DOHH2 (cell line): ENCODE data around the gene CEACAM19.

Experiments used
- H3F3A ChIP-seq: fragments of 200-600 bp; sonication (generic), shearing (Covaris generic); 2 replicates; pipeline ENCODE4 v1.6.0; 2016; ENCODE audit warnings: antibody characterized with exemption, mild to moderate bottlenecking; ENCODE audit not compliant: control insufficient read depth, insufficient read depth
- H3K27ac ChIP-seq: fragments of 200-600 bp; sonication (generic); 2 replicates; pipeline ENCODE4 v1.5.1; 2014; ENCODE audit warnings: low read depth, mild to moderate bottlenecking, low read length, moderate library complexity
- H3K27me3 ChIP-seq: fragments of 200-600 bp; sonication (generic); 2 replicates; pipeline ENCODE4 v1.6.1; 2014; ENCODE audit warnings: mild to moderate bottlenecking, low read length, mixed read lengths; ENCODE audit not compliant: control insufficient read depth
- H3K36me3 ChIP-seq: fragments of 200-600 bp; sonication (generic); 2 replicates; pipeline ENCODE4 v1.6.1; 2014; ENCODE audit warnings: mild to moderate bottlenecking, low read length, moderate library complexity, mixed read lengths; ENCODE audit not compliant: control insufficient read depth
- H3K4me1 ChIP-seq: fragments of 200-600 bp; sonication (generic); 2 replicates; pipeline ENCODE4 v1.6.1; 2014; ENCODE audit warnings: mild to moderate bottlenecking, low read length, mixed read lengths; ENCODE audit not compliant: control insufficient read depth
- H3K4me2 ChIP-seq: fragments of 200-600 bp; sonication (generic); 2 replicates; pipeline ENCODE4 v1.6.0; 2014; ENCODE audit warnings: mild to moderate bottlenecking, low read length, moderate library complexity
- H3K4me3 ChIP-seq: fragments of 200-600 bp; sonication (generic); 2 replicates; pipeline ENCODE4 v1.5.1; 2014; ENCODE audit warnings: mild to moderate bottlenecking, low read length, mixed read lengths
- H3K79me2 ChIP-seq: fragments of 200-600 bp; sonication (generic); 2 replicates; pipeline ENCODE4 v1.6.1; 2014; ENCODE audit warnings: mild to moderate bottlenecking, low read length, mixed read lengths; ENCODE audit not compliant: control insufficient read depth
- H3K9me2 ChIP-seq: fragments of 200-600 bp; sonication (generic); replicated peaks from 2 replicates; pipeline ENCODE4 v1.6.1; 2014; ENCODE audit warnings: mild to moderate bottlenecking, low read length, mixed read lengths; ENCODE audit not compliant: control insufficient read depth
- H3K9me3 ChIP-seq: fragments of 200-600 bp; sonication (generic); 2 replicates; pipeline ENCODE4 v1.6.1; 2014; ENCODE audit warnings: antibody characterized with exemption, low read length, mixed read lengths; ENCODE audit not compliant: control insufficient read depth, insufficient read depth
- H4K20me1 ChIP-seq: fragments of 200-600 bp; sonication (generic); 2 replicates; pipeline ENCODE4 v1.6.0; 2014; ENCODE audit warnings: low read depth, mild to moderate bottlenecking, antibody characterized with exemption, low read length, moderate library complexity; ENCODE audit not compliant: control insufficient read depth, insufficient read depth
- EZH2phosphoT487 ChIP-seq: fragments of 200-600 bp; sonication (generic); IDR thresholded peaks from 2 replicates; pipeline ENCODE4 v1.6.1; 2017; ENCODE audit warnings: borderline replicate concordance, mild to moderate bottlenecking, antibody characterized with exemption, low read length, moderate library complexity, mixed read lengths
- TF ChIP-seq, protein P1 (sequence below): fragments of 200-600 bp; sonication (generic); IDR thresholded peaks from one replicate; pipeline ENCODE4 v1.5.1; 2014; ENCODE audit warnings: antibody characterized with exemption, mild to moderate bottlenecking, low read depth, low read length; ENCODE audit not compliant: poor library complexity, severe bottlenecking

CEACAM19 gene

DNA sequence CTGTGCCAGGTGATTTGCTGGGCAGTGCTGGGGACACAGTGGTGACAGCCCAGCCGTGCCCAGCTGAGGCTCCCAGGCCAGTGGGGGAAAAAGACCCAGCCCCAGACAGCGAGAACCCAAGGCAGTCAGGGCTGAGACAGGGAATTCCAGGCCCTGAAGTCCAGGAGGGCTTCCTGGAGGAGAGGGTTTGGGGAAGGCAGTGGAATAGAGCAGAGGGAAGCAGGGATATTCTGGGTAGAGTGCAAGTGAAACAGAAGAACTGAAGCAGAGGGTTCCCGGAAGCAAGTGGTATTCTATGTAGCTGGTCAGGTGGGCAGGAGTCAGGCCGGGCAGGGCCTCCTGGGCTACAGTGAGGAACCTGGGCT lies 26.4 kb downstream of the CEACAM19 start:
- Histone ChIP-seq H3K4me2 (no peak overlapping the region), H3K79me2 (no peaks in the 10 kb centered on the region), H3K9me2 (no peaks in the 10 kb centered on the region), H3K4me1 (no peaks in the 10 kb centered on the region), H3K36me3 (no peaks in the 10 kb centered on the region), H3K4me3 (no peak overlapping the region), H3K27ac (no peak overlapping the region), H4K20me1 (no peaks in the 10 kb centered on the region), H3K9me3 (no peaks in the 10 kb centered on the region), H3F3A (no peaks in the 10 kb centered on the region), H3K27me3 (peaks cover 6% of the 10 kb centered on the region)
- TF ChIP-seq, protein P1, sequence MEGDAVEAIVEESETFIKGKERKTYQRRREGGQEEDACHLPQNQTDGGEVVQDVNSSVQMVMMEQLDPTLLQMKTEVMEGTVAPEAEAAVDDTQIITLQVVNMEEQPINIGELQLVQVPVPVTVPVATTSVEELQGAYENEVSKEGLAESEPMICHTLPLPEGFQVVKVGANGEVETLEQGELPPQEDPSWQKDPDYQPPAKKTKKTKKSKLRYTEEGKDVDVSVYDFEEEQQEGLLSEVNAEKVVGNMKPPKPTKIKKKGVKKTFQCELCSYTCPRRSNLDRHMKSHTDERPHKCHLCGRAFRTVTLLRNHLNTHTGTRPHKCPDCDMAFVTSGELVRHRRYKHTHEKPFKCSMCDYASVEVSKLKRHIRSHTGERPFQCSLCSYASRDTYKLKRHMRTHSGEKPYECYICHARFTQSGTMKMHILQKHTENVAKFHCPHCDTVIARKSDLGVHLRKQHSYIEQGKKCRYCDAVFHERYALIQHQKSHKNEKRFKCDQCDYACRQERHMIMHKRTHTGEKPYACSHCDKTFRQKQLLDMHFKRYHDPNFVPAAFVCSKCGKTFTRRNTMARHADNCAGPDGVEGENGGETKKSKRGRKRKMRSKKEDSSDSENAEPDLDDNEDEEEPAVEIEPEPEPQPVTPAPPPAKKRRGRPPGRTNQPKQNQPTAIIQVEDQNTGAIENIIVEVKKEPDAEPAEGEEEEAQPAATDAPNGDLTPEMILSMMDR, result no peak
- TF ChIP-seq EZH2phosphoT487, result no peak

DNA sequence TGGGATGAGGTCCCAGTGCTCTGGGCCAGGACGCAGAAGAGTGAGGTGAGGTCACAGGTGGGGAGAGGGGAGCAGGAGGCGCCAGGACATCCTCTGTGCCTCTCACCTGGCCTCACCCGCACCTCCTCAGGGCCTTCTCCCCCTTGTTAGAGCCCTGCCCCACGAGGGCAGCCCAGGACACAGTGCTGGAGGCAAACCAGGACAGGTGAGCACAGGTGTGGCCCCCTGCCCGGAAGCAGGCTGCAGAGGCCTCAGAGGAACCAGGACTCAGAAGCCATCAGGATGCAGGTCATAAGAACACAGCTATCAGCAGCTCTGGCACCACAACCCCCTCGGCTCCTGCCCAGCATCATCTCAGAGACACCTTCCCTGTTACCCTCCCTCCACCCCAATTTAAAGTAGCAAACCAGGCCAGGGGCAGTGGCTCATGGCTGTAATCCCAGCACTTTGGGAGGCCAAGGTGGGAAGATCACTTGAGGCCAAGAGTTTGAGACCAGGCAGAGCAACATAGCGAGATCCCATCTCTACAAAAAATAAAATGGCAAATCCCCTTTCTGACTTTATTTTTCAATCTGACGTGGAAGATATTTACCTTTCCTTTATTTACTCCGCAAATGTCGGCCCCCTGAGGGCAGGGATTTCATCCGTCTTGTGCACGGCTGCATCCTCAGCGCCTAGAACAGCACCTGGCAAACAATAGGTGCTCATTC lies 27.4 kb downstream of the CEACAM19 start, which contains the start of gene CEACAM16:
CEACAM16 (plus strand) TSS at position 660 of the 710 bp plus-strand sequence. CDS start 2,306 bp downstream, outside the sequence.
- Histone ChIP-seq H3K4me3 (no peak within 1 kb of the TSS), H4K20me1 (no peaks in the 10 kb centered on the region), H3K9me2 (no peaks in the 10 kb centered on the region), H3K36me3 (no peaks in the 10 kb centered on the region), H3K27me3 (peaks cover 6% of the 10 kb centered on the region), H3K9me3 (no peaks in the 10 kb centered on the region), H3K4me1 (no peaks in the 10 kb centered on the region), H3F3A (no peaks in the 10 kb centered on the region), H3K4me2 (no peak within 1 kb of the TSS), H3K79me2 (no peaks in the 10 kb centered on the region), H3K27ac (no peak within 1 kb of the TSS)
- TF ChIP-seq, protein P1, result no peak
- TF ChIP-seq EZH2phosphoT487, result no peak

DNA sequence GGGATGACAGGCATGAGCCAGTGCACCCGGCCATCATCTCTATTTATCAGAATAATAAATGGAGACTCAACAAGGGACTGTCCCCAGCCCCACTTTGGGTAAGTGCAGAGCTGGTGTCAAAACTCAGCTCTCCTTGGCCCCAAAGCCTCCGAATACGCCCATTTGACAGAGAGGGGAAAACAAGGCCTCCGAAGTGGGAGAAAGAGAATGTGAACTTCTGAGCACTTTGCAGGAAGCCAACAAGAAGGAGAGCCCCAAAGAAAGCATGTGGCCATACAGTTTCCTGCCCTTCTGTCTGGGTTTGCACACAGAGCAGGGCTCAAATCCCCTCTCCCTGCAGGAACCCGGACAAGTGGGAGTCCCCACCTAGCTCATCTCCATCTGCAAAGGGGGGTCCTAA lies 29.3 kb downstream of the CEACAM19 start:
- no peaks in the 10 kb centered on the region for H3K9me2 ChIP-seq
- H3K4me1 ChIP-seq, result no peaks in the 10 kb centered on the region
- no peaks in the 10 kb centered on the region for H3K36me3 ChIP-seq
- H3K4me3 ChIP-seq, result no peak overlapping the region
- no peak overlapping the region for H3K4me2 ChIP-seq
- H4K20me1 ChIP-seq, result no peaks in the 10 kb centered on the region
- no peaks in the 10 kb centered on the region for H3K79me2 ChIP-seq
- H3F3A ChIP-seq, result no peaks in the 10 kb centered on the region
- TF ChIP-seq EZH2phosphoT487, result no peak
- TF ChIP-seq, protein P1, result no peak
- H3K27me3 ChIP-seq, result peaks cover 6% of the 10 kb centered on the region
- no peak overlapping the region for H3K27ac ChIP-seq
- no peaks in the 10 kb centered on the region for H3K9me3 ChIP-seq
